ENCODE measurements around the gene SLC39A5.

DNA sequence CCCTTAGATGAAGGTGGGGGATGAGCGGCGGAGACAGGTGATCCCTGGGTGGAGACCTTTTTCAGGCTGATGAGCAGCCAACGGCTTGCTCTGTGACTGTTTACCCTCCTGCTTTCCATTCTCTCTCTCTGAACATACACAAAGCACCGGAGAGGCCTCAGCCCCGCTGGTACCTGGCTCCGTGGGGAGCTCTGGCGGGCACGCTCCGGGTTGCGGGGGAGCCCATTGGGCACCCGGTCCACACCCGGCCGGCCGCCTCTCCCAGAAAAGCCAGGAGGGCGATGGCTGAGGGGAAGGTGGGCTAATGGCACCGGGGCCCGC lies 41.1 kb upstream of the SLC39A5 start:
- no peak for TF ChIP-seq YY1 (IDR thresholded peaks at IDR 0.05)
- TF ChIP-seq, protein P1, sequence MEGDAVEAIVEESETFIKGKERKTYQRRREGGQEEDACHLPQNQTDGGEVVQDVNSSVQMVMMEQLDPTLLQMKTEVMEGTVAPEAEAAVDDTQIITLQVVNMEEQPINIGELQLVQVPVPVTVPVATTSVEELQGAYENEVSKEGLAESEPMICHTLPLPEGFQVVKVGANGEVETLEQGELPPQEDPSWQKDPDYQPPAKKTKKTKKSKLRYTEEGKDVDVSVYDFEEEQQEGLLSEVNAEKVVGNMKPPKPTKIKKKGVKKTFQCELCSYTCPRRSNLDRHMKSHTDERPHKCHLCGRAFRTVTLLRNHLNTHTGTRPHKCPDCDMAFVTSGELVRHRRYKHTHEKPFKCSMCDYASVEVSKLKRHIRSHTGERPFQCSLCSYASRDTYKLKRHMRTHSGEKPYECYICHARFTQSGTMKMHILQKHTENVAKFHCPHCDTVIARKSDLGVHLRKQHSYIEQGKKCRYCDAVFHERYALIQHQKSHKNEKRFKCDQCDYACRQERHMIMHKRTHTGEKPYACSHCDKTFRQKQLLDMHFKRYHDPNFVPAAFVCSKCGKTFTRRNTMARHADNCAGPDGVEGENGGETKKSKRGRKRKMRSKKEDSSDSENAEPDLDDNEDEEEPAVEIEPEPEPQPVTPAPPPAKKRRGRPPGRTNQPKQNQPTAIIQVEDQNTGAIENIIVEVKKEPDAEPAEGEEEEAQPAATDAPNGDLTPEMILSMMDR (IDR thresholded peaks at IDR 0.05; ENCODE audit: low read depth, low read length, missing input control): no peak
- no peak for TF ChIP-seq RAD21 (IDR thresholded peaks at IDR 0.05)
- TF ChIP-seq TAF1 (conservative IDR thresholded peaks at IDR 0.05): no peak
- TF ChIP-seq, protein P2, sequence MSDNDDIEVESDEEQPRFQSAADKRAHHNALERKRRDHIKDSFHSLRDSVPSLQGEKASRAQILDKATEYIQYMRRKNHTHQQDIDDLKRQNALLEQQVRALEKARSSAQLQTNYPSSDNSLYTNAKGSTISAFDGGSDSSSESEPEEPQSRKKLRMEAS (IDR thresholded peaks at IDR 0.05): no peak
- no peak for TF ChIP-seq EGR1 (IDR thresholded peaks at IDR 0.05; ENCODE audit: low read depth in 2 of 2)
- no peak for TF ChIP-seq ZBTB33 (IDR thresholded peaks at IDR 0.05)
- TF ChIP-seq SP1 (IDR thresholded peaks at IDR 0.05): no peak

All from liver (tissue), 3 donors.